Measurements from ENCODE around the gene CCDC12.

DNA sequence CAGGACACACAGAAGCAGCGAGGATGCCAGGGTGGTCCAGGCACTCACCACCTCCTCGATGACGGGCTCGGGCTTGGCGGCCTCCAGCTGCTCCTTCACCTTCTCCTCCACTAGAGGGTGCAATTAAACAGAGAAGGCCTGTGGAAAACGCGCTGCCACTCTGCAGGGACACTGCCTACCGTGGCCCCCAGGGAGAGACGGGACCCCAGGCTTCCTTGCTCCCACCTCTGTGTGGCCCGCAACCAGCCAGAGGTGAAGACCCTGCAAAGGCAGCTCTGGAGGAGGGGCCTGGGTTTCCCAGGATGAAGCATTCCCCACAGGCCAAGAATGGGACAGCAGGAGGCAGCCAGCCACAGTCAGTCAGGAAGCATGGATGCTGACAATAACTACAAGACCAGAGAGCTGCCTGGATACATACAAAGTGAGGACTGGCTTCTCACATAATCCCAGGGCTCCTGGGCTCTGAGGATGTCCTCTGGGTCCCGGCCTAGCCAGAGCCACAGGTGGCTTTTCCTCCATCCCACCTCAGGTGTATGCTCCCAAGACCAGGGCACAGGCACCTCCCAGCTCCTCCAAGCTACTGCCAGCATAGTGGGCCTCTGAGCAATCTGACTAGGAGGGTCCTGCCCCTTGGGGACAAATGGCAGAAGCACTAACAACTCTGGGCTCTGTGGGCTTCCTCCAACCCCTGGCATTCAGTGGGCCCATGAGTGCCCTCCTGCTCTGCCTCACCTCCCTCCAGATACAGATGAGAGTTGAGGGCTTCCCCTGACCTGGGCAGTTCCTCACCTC is 52.8 kb downstream of the CCDC12 start:
- no peak for TF ChIP-seq POLR2A (IDR thresholded peaks at IDR 0.05; ENCODE audit: low read depth, low read length)
- peak; percentile 11; the same call in 1 of the 2 replicates for TF ChIP-seq POLR2AphosphoS5 (IDR thresholded peaks at IDR 0.05; ENCODE audit: low read depth, low read length)
- TF ChIP-seq TAF1 (IDR thresholded peaks at IDR 0.05; ENCODE audit: borderline replicate concordance, low read depth, low read length): no peak

Data from GM12892 (cell line).